Measurements from ENCODE around the gene LAMC1.

DNA sequence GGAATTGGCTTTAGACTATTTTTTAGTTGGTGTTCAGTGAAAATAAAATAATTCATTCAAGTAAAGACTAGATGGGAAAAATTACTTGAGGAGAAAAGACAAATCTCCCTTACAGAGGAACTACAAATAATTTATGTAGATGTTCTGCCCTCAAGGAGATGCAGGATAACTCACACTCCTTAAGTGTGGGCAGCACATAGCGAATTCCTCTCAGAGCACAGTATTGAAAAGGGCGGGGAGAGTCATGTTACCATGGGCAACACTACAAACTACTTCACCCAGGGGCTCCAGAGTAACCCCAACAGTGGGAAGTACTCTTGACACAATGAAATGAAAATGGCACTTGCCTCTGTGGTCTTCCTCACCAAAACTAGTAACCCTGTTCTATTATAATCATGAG, 142.2 kb downstream of the LAMC1 start:
- TF ChIP-seq POLR2AphosphoS5 (IDR thresholded peaks at IDR 0.05; ENCODE audit: low read depth, low read length): no peak
- TF ChIP-seq, protein P1, sequence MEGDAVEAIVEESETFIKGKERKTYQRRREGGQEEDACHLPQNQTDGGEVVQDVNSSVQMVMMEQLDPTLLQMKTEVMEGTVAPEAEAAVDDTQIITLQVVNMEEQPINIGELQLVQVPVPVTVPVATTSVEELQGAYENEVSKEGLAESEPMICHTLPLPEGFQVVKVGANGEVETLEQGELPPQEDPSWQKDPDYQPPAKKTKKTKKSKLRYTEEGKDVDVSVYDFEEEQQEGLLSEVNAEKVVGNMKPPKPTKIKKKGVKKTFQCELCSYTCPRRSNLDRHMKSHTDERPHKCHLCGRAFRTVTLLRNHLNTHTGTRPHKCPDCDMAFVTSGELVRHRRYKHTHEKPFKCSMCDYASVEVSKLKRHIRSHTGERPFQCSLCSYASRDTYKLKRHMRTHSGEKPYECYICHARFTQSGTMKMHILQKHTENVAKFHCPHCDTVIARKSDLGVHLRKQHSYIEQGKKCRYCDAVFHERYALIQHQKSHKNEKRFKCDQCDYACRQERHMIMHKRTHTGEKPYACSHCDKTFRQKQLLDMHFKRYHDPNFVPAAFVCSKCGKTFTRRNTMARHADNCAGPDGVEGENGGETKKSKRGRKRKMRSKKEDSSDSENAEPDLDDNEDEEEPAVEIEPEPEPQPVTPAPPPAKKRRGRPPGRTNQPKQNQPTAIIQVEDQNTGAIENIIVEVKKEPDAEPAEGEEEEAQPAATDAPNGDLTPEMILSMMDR (IDR thresholded peaks at IDR 0.05 in 2 of 3, conservative IDR thresholded peaks at IDR 0.05 in 1 of 3; ENCODE audit: borderline replicate concordance in 1 of 3, insufficient read depth in 1 of 3, low read depth in 2 of 3, low read length in 2 of 3): no peak

Measured in HCT116 (cell line).